GM21528 (cell line): Measurements from ENCODE around the gene NUP85.
A peak's percentile ranks its signal among the peaks of the same experiment; 100 is the strongest.
"Not testable (repeated sequence)": the region's sequence is repeated elsewhere in the genome, so short reads cannot be mapped to it uniquely, and the experiment has no call there.

Experiments
- ATAC-seq: cut with Tn5 transposase; IDR thresholded peaks from one replicate; pipeline ENCODE4 v1.9.1; 2021; ENCODE audit warnings: mild to moderate bottlenecking, moderate library complexity; ENCODE audit not compliant: unreplicated experiment, low FRiP score

NUP85 gene

GRCh38 chr17:75239778-75240393 lies 34.4 kb downstream of the NUP85 start:
- ATAC-seq, result no peak

DNA sequence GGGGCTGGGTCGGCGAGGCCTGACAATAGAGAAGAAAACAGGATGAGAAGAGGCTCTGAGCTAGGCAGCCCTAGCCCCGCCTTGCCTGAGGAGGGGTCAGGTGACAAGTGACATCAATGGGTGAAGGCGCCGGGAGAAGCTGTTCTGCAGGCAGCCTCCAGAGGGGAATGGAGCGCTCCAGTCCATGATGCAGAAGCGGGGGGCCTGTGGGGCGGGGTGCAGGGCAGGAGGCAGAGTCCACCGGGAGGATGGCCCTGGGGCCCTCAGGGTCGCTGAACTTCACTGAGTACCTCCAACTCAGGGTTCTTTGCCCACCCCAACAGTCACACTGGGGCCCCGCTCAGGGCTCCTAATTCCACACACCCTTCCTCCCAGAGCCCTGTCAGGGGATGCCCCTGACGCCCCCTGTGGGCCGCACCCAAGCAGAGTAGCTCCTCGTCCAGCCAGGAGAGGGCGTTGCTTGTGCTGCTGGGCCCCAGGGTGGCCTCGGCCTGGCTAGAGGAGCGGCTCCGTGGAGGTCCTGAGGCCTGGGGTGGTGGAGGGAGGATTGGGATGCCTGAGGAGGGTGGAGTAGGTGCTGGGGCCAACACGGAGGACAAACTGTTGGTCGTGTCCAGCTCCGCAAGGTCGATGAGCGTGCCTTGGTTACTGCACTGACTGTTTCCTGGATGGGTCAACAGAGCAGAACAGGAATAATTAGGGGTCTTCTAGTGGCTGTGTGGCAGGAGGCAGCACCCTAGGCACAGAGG lies 35.1 kb downstream of the NUP85 start:
- ATAC-seq, result no peak

DNA sequence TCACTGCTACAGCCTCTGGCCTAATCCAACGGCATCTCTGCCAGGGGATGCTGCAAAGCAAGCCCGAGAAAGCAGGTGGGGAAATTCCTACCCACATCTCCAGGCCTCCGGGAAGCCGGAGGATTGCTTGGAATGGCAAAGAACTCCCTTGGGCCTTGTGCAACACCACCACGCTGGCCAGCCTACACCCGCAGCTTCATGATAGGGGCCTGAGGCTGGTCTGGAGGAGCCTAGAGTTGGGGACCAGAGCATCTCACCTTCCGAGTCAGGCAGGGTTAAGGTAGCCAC lies 35.6 kb downstream of the NUP85 start:
- no peak for ATAC-seq

DNA sequence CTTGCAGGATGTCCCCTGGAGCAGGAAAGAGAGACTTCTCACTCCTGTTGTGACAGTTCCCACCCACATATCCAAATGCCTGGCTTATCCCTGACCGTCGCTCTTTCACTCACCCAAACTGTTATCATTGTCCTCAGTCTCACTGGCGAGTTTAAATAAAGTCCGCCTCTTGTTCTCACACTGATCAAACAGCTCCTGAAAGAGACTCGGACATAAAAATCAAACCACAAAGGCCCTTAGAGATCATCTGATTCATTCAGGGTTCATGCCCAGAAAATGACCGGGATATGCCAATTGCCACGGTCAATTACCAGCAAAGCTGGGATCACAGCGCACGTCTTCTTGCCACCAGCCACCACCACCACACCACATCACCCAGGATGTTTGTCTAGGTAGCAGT lies 36.0 kb downstream of the NUP85 start:
- ATAC-seq, result no peak

GRCh38 chr17:75241996-75242460 lies 36.5 kb downstream of the NUP85 start:
- ATAC-seq, result no peak

DNA sequence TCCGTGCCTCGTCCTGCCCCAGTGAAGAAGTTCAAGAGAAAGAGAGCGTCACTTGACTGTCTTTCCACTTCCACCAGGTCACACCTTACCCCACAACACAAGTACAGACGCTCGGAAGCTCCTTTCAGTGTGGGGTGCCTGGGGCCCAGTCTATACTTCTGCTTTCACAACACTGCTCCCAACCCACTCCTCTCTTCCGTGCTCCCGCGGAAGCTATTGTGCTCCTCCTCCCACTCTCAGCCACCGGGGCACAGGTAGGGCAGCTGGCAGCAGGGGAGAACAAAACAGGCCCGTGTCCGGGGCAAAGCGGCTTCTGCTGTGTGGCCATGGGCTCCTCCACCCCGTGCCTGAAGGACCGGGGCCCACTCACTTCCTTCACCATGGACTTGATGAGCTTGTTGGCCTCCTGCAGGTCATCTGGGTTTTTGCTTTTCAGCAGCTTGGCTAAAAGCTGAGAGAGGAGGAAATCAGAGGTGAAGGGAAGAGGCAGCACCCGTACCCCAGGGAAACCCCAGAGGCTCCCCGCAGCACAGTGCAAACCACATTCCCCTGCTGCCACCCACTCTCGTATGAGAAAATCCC lies 37.1 kb downstream of the NUP85 start:
- no peak for ATAC-seq

DNA sequence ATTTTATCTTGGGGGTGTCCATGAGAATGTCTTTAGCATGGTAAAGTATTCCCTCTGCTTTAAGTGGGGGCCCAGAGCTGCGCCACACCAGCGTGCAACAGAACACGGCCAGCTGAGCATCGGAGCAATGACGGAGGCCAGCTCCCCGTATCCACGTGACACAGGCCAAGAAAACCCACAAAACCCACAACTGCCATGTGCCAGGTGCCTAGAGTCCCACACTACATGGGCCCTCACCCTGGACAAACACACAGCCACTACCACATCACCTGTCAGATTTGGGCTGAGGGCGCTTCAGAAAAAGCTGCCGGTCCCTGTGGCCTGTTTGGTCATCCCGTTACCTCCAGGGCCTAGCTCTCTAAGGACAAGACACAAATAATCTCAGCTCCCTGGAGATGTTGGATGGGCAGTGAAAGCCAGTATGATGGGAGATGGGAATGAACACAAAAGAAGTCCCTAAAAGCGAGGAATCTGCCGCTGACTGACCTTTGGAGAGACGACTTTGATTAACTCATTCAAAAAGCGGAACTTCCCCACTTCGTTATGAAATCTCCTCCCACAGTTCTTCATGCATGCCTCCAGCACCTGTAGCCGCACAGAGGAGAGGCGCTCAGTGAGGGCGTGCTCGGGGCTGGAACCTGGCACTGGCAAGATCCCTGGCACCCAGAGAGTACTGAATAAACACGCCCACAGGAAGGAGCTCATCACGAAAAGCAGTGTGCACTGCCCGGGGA lies 38.8 kb downstream of the NUP85 start:
- no peak for ATAC-seq

GRCh38 chr17:75245011-75245410 lies 39.5 kb downstream of the NUP85 start:
- no peak for ATAC-seq

DNA sequence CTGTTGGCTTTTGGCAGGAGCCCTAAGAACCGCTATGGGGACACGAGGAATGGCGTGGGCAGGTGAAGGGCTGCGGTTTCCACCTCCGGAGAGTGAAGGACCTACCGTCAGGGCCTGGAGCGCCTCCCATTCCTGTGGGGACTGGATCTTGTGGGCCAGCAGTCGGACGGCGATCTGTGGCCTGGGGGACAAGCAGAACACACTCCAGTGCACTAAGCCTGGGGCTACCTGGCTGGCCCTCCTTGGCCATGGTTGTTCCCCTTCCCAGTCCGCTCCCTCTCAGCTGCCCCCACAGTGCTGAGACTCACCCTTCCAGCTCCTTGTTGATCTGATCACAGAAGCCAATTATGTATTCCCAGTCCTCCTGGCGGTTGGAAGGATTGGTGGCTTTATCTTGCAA lies 40.9 kb downstream of the NUP85 start:
- no peak for ATAC-seq

DNA sequence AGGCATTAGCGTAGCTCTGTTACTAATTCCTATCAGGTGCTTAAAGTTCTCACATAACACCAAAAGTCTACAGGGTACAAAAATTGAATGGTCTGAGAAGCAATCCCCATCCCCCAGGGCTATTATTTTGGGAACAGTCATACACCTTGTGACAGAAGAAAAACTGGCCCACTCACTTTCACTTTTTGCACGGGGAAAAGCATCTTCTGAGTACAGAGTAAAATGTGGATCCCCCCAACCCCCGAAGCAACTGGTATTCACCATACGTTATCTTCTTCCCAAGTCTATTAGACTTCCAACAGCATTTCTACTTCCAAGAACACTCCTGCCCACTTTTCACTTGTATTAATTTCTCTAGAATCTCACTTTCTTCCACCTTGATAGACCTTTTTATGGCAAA lies 44.1 kb downstream of the NUP85 start:
- ATAC-seq, result no peak

DNA sequence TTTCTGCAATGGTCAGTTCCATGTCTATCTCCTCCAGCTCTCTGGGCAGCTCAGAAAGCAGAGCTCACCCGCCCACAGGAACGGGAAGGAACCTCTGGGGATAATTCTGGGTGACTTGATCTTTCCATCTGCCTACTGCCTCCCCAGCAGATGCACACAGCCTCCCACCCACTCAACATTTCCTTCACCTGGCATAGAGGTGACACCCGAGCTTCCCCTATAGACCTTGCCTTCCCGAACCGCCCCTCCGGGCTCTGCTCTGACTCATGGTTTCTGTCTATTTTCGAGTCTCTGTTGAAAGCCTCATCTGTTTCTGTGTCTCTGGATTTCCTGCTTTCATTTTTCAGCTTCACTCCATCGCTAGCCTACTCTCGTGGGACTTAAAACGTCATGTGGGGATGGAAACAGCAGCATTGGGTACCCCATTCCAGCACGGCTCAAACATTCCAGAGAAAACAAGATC lies 44.6 kb downstream of the NUP85 start:
- peak; percentile 75 for ATAC-seq

DNA sequence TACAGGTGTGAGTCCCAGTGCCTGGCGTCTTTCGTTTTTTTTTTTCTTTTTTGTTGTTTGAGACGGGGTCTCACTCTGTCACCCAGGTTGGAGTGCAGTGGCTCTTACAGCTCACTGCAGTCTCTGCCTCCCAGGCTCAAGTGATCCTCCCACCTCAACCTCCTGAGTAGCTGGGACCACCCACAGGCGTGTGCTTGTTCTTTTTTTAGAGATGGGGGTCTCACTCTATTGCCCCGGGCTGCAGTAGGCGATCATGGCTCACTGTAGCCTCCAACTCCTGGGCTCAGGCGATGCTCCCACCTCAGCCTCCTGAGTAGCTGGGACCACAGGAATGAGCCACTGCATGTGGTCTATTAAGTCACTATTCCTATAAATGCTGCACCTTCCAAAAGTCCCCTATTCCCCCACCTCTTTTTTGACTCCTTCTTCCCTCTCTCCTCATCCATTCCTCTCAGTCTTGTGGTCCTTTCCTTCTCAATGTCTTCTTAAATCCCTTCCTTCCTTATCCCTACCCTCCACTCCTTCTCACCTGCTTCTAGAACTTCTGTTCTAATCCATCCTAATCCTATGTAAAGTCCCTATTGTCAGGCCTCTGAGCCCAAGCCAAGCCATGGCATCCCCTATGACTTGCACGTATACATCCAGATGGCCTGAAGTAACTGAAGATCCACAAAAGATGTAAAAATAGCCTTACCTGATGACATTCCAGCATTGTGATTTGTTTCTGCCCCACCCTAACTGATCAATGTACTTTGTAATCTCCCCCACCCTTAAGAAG lies 46.7 kb downstream of the NUP85 start:
- no peak for ATAC-seq

GRCh38 chr17:75255954-75256698 lies 50.6 kb downstream of the NUP85 start:
- ATAC-seq, result not testable (repeated sequence)

DNA sequence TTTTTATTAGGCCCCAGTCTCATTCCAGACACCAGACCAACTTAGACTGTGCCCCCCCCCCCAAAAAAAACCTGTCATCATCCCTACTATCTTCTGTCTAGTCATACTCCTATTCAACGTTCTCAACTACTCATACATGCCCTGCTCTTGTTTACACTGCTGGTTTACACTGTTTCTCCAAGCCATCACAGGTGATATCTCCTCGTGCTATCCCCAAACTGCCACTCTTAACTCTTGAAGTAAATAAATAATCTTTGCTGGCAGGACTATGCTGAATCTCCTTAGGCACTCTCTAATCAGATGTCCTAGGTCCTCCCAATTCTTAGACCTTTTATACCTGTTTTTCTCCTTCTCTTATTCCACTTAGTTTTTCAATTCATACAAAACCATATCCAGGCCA lies 51.7 kb downstream of the NUP85 start:
- ATAC-seq, result not testable (repeated sequence)

- ATAC-seq, result peak; percentile 29
Measured at GRCh38 chr17:75260641-75261335, 55.3 kb downstream of the NUP85 start.

GRCh38 chr17:75261336-75262111 lies 56.0 kb downstream of the NUP85 start, which contains the start of the genes GGA3 and MRPS7:
GGA3 (minus strand) TSS chr17:75261606; CDS start chr17:75261587, 19 bp downstream.
MRPS7 (plus strand) TSS chr17:75261879; CDS start chr17:75261901, 22 bp downstream.
- peak; percentile 86 for ATAC-seq

DNA sequence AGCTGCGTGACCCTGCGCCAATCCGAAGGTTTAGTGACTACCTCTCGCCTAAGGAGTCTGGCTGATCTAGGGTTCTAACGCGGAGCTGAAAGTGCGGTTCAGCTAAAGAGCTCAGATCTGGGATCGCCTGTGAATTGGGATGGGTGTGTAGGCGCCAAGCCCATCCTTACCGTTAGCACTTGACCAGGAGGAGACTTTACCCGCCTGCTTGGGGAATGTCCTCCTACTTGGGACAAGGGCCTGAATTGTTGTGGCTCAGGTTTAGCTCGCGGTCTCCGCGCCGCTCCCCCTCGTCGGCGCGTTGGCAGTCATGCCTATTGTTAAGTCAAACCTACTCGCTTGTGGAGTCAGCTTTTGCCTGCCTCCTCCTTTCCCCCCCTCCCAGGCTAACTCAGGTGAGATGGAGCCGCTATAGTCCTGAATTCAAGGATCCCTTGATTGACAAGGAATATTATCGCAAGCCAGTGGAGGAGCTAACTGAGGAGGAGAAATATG lies 56.7 kb downstream of the NUP85 start:
- ATAC-seq, result no peak

DNA sequence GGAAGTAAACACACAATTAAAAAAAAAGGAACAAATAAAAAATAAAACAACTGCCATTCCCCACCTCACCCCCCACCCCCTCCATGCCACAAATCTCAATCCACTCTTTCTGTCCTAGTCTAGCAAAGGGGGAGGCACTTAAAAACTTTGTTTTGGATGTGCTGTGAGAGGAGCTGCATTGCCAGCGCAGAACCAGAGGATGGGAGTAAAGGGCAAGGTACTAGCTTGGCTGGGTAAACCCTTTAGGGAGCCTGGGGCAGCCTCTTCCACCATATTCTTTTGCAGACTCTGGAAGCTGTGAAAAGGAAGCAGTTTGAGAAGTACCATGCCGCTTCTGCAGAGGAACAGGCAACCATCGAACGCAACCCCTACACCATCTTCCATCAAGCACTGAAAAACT lies 57.6 kb downstream of the NUP85 start:
- ATAC-seq, result no peak
